Transverse colon (tissue), 4 donors: Measurements from ENCODE around the gene SASS6.

Experiments used
- EP300 ChIP-seq: sonication (generic); formaldehyde crosslinking; IDR thresholded peaks from one replicate; pipeline ENCODE4 v1.6.1; 2017; ENCODE audit warnings: antibody characterized with exemption, low read depth
- POLR2A ChIP-seq: fragments of 450-650 bp; IDR thresholded peaks from one replicate; pipeline ENCODE4 v1.6.1; 2016; ENCODE audit warnings: antibody characterized with exemption, mild to moderate bottlenecking, moderate library complexity
- POLR2AphosphoS5 ChIP-seq, 3 donors: sonication (generic); formaldehyde crosslinking; IDR thresholded peaks; one replicate each; pipeline ENCODE4 v1.6.1; 2016; ENCODE audit warnings: antibody characterized with exemption in 3 of 3
- TF ChIP-seq, protein P1 (sequence below), 5 experiments: fragments of 200-600 bp in 3 of 5; fragments of 450-650 bp in 2 of 5; sonication (generic) in 3 of 5; IDR thresholded peaks; 1 replicate in 2 of 5; 2 replicates in 3 of 5; pipeline ENCODE4 v1.5.1; 2016 to 2017; ENCODE audit warnings: antibody characterized with exemption in 5 of 5, inconsistent platforms in 3 of 5, mild to moderate bottlenecking in 2 of 5, moderate library complexity in 1 of 5

DNA sequence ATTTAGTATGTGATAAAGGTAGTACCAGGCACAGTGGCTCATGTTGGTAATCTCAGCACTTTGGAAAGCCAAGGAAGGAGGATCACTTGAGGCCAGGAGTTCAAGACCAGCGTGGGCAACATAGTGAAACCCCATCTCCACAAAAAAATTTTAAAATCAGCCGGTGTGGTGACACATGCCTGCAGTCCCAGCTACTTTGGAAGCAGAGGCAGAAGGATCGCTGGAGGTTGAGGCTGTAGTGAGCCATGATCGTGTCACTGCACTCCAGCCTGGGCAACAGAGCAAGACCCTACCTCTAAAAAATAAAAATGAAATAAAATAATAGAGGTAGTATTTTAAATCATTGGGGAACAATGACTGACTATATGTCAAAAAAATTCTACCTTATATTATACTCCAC, 17.2 kb downstream of the SASS6 start:
- TF ChIP-seq EP300 (no peak), POLR2AphosphoS5 (IDR thresholded peaks at IDR 0.05) (no peak), POLR2A (no peak)
- TF ChIP-seq, protein P1, sequence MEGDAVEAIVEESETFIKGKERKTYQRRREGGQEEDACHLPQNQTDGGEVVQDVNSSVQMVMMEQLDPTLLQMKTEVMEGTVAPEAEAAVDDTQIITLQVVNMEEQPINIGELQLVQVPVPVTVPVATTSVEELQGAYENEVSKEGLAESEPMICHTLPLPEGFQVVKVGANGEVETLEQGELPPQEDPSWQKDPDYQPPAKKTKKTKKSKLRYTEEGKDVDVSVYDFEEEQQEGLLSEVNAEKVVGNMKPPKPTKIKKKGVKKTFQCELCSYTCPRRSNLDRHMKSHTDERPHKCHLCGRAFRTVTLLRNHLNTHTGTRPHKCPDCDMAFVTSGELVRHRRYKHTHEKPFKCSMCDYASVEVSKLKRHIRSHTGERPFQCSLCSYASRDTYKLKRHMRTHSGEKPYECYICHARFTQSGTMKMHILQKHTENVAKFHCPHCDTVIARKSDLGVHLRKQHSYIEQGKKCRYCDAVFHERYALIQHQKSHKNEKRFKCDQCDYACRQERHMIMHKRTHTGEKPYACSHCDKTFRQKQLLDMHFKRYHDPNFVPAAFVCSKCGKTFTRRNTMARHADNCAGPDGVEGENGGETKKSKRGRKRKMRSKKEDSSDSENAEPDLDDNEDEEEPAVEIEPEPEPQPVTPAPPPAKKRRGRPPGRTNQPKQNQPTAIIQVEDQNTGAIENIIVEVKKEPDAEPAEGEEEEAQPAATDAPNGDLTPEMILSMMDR (IDR thresholded peaks at IDR 0.05): no peak
